HUES48 (cell line): ENCODE measurements around the gene CYTH4.

Experiments used
- H3K27ac ChIP-seq: one replicate; pipeline ENCODE4 v1.7.0; 2013; ENCODE audit warnings: low read depth, low read length, inconsistent platforms
- H3K27me3 ChIP-seq: 2 replicates; pipeline ENCODE4 v1.6.1; 2013; ENCODE audit warnings: mild to moderate bottlenecking, low read length; ENCODE audit not compliant: control insufficient read depth, insufficient read depth
- H3K36me3 ChIP-seq: 2 replicates; pipeline ENCODE4 v1.6.1; 2013; ENCODE audit warnings: low read length; ENCODE audit not compliant: control insufficient read depth, insufficient read depth
- H3K4me1 ChIP-seq: 2 replicates; pipeline ENCODE4 v1.6.1; 2013; ENCODE audit warnings: mild to moderate bottlenecking, low read length; ENCODE audit not compliant: control insufficient read depth, insufficient read depth
- H3K4me3 ChIP-seq: 2 replicates; pipeline ENCODE4 v1.5.1; 2013; ENCODE audit warnings: mild to moderate bottlenecking, low read depth, low read length
- H3K9ac ChIP-seq: 2 replicates; pipeline ENCODE4 v1.6.1; 2013; ENCODE audit warnings: mild to moderate bottlenecking, low read depth, low read length, moderate library complexity
- H3K9me3 ChIP-seq: 2 replicates; pipeline ENCODE4 v1.6.1; 2013; ENCODE audit warnings: low read length; ENCODE audit not compliant: control insufficient read depth, insufficient read depth

The CYTH4 gene

DNA sequence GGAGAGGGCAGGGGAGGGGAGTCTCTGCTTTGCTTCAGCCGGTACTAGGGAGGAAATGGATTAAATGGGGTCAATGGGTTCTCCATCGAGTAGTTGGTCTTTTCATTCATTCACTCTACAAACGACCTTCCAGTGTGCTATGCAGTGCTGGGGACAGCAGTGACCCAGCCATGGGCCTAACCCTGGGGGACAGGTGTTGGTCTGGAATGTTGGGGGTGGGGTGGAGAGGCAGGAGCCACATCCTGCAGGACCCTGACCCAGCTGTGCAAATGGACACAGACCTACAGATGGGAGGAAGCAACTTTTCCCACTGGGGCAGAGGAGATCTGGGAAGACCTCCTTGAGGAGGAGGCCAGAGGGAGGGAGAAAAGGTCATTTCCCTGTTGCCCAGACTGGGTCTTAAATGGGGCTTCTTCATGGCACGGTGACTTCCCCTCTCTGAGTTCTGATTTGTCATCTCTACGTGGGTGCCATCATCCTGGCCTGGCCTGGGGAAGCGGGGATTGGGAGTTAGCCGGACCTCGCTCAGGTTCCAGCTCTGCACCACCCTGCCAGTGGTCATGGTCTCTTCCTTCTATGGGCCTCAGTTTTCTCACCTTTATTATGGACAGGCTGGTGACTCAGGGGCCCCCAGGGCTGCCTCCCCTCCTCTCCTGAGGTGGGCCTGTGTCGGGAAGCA is 2.0 kb downstream of the CYTH4 start:
- Histone ChIP-seq H3K27me3 (no peaks in the 10 kb centered on the region), H3K4me1 (peaks cover 10% of the 10 kb centered on the region), H3K27ac (no peak overlapping the region), H3K9ac (no peak overlapping the region), H3K4me3 (no peak overlapping the region), H3K36me3 (no peaks in the 10 kb centered on the region), H3K9me3 (no peaks in the 10 kb centered on the region)

DNA sequence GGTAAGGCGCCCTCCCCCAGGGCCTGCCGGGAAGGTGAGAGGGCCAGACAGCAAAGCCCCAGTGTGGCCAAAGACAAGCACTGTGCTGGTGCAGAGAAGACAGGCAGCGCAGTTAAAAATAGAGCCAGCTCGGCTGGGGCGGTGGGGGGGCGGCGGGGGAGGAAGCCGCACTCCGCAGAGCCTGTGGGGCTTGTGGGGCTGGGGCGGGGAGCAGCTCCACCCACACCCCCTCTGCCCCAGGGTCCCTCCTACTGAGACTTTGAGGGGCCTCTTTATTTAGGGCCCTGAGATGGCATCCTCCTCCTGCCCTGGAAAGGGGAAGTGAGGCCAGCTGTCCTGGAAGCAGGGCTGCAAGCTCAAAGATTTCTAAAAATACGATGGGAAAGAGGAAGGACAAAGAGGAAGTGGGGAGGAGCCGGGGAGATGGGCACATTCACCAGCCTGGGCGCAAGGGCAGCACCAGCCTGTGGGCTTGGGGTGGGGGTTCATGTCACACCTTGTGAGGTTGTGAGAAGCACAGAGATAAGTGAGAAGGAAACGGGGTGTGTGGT is 2.6 kb downstream of the CYTH4 start:
- no peak overlapping the region for H3K4me3 ChIP-seq
- no peak overlapping the region for H3K9ac ChIP-seq
- H3K27ac ChIP-seq = no peak overlapping the region
- peaks cover 10% of the 10 kb centered on the region for H3K4me1 ChIP-seq
- no peaks in the 10 kb centered on the region for H3K36me3 ChIP-seq
- H3K9me3 ChIP-seq = no peaks in the 10 kb centered on the region
- no peaks in the 10 kb centered on the region for H3K27me3 ChIP-seq

DNA sequence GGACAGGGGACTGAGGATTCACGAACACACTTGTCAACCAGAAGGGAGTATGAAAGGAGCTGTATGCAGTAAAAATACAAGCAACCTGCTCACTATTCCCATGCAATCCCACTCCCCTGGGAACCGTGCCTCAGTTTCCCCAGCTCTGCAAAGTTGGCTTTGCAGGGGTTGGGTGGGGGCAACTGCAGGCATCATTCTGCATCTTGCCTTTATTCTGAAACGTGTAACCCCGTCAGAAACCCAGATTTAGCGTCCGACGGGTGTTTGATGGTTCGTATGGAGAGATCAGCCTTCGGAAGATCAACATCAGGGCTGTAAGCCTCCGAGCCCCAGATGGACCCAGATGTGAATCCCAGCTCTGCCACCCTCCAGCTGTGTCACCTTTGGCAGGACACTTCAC is 3.6 kb downstream of the CYTH4 start:
- Histone ChIP-seq H3K4me1 (peaks cover 10% of the 10 kb centered on the region), H3K36me3 (no peaks in the 10 kb centered on the region), H3K4me3 (no peak overlapping the region), H3K27ac (no peak overlapping the region), H3K9me3 (no peaks in the 10 kb centered on the region), H3K27me3 (no peaks in the 10 kb centered on the region), H3K9ac (no peak overlapping the region)

DNA sequence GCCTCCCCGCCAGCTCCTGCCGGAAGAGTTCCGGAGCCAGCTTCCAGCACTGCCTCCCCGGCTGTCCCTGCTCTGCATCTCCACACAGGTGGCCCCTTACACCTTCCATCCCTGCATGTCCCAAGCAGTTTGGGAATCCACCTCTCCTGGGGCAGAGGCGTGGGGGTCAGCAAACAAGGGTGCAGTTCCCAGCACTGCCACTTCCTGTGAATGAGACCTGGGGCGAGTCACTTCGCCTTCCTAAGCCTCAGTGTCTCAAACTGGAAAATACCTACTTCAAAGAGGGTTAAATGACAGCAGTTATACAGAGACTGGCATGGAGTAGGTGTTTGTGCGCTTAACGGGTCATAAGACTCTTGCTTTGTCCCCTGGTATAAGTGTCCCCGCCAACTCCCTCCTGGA is 5.2 kb downstream of the CYTH4 start:
- no peak overlapping the region for H3K9ac ChIP-seq

DNA sequence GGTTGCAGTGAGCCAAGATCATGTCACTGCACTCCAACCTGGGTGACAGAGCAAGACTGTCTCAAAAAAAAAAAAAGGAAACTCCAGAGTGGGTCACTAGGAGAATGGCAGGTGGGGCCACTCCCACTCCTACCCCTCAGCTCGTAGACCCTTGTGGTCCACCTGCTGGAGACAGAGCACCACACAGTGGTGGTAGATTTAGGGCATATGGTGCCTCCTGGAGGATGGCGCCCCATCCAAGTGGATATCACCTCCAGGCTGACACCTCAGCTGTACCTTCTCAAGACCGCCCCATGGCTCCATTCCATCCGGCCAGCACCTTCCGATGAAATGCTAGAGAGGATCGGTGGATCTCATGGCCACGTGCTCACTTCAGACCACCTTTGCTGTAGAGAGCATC is 6.2 kb downstream of the CYTH4 start:
- H3K36me3 ChIP-seq = no peaks in the 10 kb centered on the region
- peaks cover 10% of the 10 kb centered on the region for H3K4me1 ChIP-seq
- H3K9ac ChIP-seq = no peak overlapping the region
- H3K9me3 ChIP-seq = no peaks in the 10 kb centered on the region
- no peaks in the 10 kb centered on the region for H3K27me3 ChIP-seq
- no peak overlapping the region for H3K4me3 ChIP-seq
- no peak overlapping the region for H3K27ac ChIP-seq

More for the DNA sequence above, 5.2 kb downstream of the CYTH4 start:
- Histone ChIP-seq H3K36me3 (no peaks in the 10 kb centered on the region), H3K9me3 (no peaks in the 10 kb centered on the region), H3K27ac (no peak overlapping the region), H3K27me3 (no peaks in the 10 kb centered on the region), H3K4me1 (peaks cover 10% of the 10 kb centered on the region), H3K4me3 (no peak overlapping the region)

DNA sequence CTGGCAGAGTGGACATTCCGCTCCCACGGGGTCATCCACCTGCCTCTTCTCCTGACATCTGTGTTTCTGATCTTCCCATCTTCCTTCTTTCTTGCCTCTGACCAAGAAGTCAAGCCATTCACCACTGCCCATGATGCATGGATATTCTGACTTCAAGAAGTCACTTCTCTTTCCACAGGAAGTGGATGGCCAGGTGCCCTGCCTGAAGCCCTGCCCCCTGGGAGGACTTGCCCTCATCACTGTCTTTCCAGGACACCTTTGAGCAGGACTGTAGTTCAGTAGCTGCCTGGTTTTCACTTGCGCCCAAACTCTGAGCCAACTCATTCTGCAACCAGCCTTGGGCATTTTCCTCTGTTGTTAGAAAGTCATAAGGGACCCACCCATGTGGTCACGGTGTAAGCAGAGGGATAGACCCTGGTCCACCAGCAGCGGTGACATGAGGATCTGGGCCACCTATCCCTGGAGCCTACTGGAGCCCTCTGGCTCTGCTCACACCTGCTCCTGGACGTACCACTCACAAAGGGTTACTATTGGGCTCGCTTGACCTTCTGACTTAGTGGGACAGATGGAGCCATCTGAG is 6.9 kb downstream of the CYTH4 start:
- Histone ChIP-seq H3K27ac (no peak overlapping the region), H3K27me3 (no peaks in the 10 kb centered on the region), H3K4me1 (peaks cover 3% of the 10 kb centered on the region), H3K4me3 (no peak overlapping the region), H3K9ac (no peak overlapping the region), H3K9me3 (no peaks in the 10 kb centered on the region), H3K36me3 (no peaks in the 10 kb centered on the region)

DNA sequence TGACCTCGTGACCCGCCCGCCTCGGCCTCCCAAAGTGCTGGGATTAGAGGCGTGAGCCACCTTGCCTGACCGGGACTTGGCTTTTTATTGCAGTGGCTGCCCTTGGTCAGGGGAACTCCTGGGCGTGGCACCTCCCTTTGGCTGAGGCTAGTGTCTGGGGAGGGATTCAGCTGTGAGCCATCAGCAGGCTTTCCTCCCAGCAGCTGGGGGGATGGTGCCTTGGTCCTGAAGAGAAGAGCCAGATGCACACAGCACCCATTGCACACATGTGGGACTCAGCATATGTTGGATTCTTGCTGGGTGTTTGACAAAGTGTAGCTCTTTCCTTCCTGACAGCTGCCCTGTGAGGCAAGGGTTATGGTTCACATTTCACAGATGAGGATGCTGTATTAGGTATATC is 8.4 kb downstream of the CYTH4 start:
- H3K9ac ChIP-seq = no peak overlapping the region
- H3K27me3 ChIP-seq = no peaks in the 10 kb centered on the region
- no peaks in the 10 kb centered on the region for H3K9me3 ChIP-seq
- no peak overlapping the region for H3K27ac ChIP-seq
- no peaks in the 10 kb centered on the region for H3K4me1 ChIP-seq
- no peak overlapping the region for H3K4me3 ChIP-seq
- no peaks in the 10 kb centered on the region for H3K36me3 ChIP-seq

DNA sequence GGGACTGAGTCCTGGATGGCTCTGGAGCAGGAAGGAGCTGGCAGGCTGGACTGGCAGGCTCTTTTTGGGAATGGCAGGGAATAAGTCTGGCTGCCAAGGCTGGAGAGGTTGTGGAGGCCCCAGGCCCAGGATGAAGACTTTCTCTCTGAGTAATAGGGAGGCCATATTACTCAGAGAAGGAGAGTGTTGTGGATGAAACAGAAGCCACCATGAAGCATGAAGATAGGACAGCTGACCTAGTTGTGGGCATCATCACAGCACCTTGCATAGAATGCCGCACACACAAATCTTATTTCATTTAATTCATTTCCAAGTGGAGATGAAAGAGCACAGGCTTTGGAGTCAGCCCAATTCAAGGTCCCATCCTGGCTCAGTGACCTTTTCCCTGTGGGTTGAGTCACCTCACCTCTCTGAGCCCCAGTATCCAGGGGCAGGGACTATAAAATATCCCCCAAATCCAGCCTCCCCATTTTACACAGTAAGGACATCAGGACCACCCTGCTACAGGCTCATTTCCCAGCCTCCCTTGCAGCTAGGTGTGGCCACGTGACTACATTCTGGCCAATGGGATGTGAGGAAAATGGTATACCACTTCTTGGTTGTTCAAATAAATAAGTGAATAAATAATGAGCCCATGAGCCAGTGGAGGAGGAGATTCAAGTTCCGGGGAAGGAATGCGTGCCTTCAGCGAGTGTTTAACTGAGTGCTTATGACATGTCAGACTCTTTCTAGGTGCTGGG is 9.4 kb downstream of the CYTH4 start:
- Histone ChIP-seq H3K27ac (no peak overlapping the region), H3K27me3 (no peaks in the 10 kb centered on the region), H3K9ac (no peak overlapping the region), H3K4me3 (no peak overlapping the region), H3K36me3 (no peaks in the 10 kb centered on the region), H3K4me1 (no peaks in the 10 kb centered on the region), H3K9me3 (no peaks in the 10 kb centered on the region)

DNA sequence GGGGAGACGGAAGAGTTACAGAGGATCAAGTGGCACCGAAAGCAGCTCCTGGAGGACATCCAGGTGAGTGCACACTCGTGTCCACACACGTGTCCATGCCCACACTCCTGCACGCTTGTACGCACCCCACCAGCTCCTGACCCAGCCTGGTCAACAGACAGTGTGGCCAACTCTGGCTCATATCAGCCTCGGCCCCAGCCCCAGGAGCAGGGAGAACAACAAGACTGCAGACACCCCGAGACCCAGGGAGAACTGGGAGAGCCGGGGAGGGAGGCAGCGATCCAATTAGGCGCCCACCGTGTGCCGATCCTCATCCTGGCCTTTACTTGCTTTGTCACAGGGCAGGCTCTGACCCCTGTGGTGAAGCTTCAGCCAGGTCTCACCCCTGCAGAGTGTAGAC is 10.3 kb downstream of the CYTH4 start:
- Histone ChIP-seq H3K36me3 (no peaks in the 10 kb centered on the region), H3K27ac (no peak overlapping the region), H3K27me3 (no peaks in the 10 kb centered on the region), H3K9me3 (no peaks in the 10 kb centered on the region), H3K4me3 (no peak overlapping the region), H3K9ac (no peak overlapping the region), H3K4me1 (no peaks in the 10 kb centered on the region)

DNA sequence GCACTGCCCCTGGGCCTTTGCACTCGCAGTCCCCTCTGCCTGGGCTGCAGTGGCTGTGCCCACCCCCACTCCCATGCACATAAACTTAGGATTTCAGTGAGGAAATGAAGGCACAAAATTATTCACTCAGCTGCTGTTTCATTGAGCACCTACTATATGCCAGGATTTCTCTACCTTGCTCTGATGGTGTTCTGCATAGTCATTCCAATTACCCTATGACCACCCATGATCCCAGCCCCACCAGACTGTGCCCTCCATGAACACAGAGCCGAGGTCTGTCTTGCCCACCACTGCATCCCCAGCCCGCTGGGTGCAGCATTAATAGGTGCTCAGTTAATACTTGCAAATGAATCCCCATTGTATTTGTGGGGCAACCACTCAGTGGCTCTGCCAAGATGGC is 10.9 kb downstream of the CYTH4 start:
- no peaks in the 10 kb centered on the region for H3K9me3 ChIP-seq
- no peak overlapping the region for H3K9ac ChIP-seq

DNA sequence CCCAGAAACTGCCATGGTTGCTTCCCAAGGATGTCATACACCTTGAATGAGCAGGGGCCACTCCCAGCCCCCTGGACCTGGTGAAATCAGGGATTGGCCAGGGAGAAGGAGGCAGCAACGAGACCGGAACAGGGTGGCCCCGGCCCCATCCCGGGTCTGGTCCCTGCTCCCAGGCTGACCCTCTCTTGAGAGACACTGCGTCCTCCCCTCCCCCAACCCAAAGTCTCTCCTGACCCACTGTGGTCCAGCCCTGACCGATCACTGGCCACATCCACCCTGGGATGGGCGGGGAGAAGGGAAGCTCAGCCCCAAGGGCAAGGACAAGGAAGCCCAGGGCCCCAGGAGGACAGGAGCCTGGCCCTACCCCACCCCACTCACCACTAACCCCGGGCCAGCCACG is 12.4 kb downstream of the CYTH4 start:
- no peaks in the 10 kb centered on the region for H3K36me3 ChIP-seq
- no peak overlapping the region for H3K27ac ChIP-seq
- no peak overlapping the region for H3K4me3 ChIP-seq
- no peak overlapping the region for H3K9ac ChIP-seq
- H3K27me3 ChIP-seq = no peaks in the 10 kb centered on the region
- H3K9me3 ChIP-seq = no peaks in the 10 kb centered on the region
- H3K4me1 ChIP-seq = no peaks in the 10 kb centered on the region

More for the DNA sequence above, 10.9 kb downstream of the CYTH4 start:
- Histone ChIP-seq H3K4me3 (no peak overlapping the region), H3K4me1 (no peaks in the 10 kb centered on the region), H3K27me3 (no peaks in the 10 kb centered on the region), H3K36me3 (no peaks in the 10 kb centered on the region), H3K27ac (no peak overlapping the region)
